ENCODE measurements around the gene LDLRAD4.

The LDLRAD4 gene

DNA sequence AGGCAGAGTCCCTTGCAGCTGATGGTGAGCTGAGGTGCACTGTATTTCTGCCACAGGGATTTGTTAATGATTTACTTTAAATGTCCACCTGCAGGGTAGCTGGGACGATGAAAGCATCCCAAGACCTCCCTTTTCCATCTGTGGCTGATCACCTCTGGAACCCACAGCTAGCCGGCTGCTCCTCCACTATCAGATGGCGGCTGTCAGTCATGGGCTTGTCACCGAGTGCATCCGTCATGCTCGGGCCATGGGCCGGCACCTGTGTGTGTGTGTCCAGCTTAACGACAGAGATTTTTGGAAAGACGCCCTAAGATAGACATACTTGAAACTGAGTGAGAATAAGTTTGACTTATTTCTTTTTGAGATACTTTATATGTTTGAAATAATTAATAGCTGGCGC lies 272.6 kb downstream of the LDLRAD4 start:
- no peak for DNase-seq (ENCODE audit: low read depth)

DNA sequence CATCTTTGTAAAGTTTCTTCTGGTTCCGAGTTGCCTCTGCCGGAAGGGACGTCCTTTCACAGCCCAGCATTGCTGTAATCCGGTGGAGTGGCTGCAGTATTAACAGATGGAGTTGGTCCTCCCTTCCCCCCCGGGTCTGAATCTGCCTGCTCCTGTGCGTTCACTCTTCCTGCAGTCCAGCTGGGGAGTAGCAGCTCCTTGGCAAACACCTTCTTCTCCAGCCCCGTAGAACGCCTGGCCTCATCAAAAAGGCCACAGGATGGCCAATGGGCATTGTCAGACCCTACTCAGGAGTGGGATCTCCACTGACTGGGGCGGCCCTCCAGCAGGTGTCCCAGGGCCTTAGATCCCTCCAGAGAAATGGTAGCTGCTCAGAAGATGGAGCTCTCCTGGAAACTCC lies 273.8 kb downstream of the LDLRAD4 start:
- DNase-seq (ENCODE audit: low read depth) = no peak

GRCh38 chr18:13493079-13493478 lies 274.5 kb downstream of the LDLRAD4 start:
- DNase-seq (ENCODE audit: low read depth) = no peak

- no peak for DNase-seq (ENCODE audit: low read depth)
These were observed 275.2 kb downstream of the LDLRAD4 start for GRCh38 chr18:13493725-13494124.

DNA sequence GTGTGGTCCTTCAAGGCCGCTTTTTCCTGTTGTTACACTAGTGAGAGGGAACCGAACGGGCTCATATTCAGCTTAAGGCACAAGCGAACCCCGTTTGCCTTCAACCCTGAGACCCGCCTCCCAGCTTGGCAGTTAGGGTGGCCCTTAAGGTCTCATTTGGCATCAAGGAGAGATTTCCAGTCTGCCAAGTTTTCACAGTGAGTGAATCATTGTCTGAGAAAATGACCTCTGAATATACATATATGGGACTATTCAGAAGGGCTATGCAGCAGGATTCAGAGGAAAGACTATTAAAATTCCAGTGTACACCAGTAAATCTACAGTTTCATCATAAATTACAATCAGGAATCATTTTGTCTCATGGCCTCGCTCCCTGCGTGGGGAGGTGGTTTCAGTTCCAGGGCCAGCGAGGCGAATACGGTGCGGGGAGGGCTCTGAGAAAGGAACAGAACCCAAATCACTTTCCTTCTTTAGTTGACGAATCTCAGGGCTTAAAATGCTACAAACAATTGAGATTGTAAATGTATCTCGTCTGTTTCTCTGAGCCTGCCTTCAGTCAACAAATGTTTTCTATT lies 276.4 kb downstream of the LDLRAD4 start:
- no peak for DNase-seq (ENCODE audit: low read depth)

GRCh38 chr18:13495961-13496360 lies 277.4 kb downstream of the LDLRAD4 start:
- no peak for DNase-seq (ENCODE audit: low read depth)

DNA sequence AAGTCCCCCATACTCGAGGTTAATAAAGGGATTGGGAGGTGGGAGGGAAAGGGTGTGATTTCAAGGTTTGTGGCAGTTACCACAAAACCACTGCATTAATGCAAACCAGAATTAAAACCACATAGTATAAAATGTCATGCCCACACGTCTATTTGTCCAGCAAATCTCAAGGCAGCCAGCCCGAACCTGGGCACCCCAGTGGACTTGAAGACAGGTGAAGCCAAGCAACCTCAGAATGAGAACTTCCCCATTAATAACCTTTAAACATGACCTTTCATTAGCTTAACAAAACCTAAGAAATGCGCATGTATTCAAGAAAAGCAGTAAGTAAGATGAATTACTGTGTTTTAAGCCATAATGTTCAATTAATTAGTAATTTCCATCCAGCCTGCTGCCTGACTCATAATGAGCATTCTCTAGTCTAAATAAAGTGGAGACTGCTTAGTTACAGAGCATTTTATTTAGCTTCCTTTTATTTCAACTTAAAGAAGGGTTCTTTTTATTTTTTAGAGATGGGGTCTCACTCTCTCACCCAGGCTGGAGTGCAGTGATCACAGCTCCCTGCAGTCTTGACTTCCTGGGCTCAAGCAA lies 278.2 kb downstream of the LDLRAD4 start:
- DNase-seq (ENCODE audit: low read depth) = no peak

GRCh38 chr18:13499803-13500202 lies 281.2 kb downstream of the LDLRAD4 start:
- DNase-seq (ENCODE audit: low read depth) = no peak

DNA sequence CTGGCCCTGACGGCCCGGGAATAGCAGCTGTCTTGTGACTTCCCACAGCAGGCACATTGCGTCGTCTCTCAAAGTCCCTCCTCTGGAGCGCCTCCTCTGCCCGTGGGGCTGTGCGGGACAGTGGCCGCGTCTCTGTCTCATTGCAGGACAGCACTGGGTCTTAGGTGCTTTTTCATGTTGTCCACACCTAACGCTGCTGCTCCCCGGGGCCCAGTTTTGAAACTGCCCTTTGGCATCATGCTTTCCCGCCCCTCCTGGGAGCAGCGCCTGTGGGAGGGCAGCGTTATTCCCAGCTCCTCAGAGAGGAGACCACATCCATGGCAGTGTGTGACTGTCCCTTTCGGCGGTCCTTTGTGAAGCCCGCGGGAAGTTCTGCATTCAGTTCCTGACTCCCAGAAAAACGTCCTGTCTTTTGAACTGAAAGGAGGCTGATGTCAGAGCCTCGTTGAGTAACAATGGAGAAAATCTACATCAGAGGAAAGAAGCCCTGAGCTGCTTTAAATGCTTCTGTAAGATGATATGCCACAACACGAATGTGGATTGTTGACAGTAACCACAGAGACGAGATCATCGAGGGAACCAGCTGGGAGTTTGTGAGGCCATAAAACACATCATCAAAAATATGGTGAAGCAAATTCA lies 281.8 kb downstream of the LDLRAD4 start:
- DNase-seq (ENCODE audit: low read depth) = no peak

GRCh38 chr18:13500869-13501542 lies 282.4 kb downstream of the LDLRAD4 start:
- no peak for DNase-seq (ENCODE audit: low read depth)

DNA sequence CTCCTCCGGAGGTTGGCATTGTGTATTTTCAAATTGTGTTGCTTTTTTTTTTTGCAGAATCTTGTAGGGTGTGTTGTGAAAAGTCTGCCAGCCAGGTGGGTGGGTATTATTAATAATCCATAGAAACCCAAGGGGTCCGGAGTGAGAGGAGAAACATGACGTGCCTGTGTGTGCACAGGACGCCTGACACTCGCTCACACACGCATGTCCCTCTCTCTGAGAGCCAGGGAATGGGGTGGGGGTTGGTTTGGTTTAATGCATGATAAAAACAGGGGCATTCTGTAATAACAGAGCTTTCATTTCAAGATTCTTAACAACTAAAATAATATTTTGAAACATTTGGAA lies 283.0 kb downstream of the LDLRAD4 start:
- DNase-seq (ENCODE audit: low read depth) = no peak

DNA sequence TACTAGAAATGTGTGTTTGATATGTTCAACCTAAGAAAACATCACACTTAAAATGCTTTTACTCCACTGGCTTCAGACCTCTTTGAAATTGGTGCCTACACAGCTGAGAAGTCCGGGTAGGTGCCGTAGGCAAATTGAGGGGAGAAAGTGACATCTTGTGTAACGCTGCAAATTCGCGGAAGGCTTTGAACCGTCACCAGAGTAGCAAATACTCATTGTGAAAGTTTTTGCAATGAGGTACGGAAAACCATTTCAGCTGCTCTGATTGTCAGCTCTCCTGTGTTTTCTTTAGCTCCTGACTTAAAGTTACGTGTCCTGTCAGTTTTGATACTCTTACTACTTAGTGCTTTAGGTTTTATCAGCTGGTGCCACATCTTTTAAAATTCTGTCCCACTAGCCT lies 283.3 kb downstream of the LDLRAD4 start:
- no peak for DNase-seq (ENCODE audit: low read depth)

- DNase-seq (ENCODE audit: low read depth) = no peak
These were observed 284.0 kb downstream of the LDLRAD4 start for GRCh38 chr18:13502585-13502984.

GRCh38 chr18:13503836-13504235 lies 285.3 kb downstream of the LDLRAD4 start:
- no peak for DNase-seq (ENCODE audit: low read depth)

DNA sequence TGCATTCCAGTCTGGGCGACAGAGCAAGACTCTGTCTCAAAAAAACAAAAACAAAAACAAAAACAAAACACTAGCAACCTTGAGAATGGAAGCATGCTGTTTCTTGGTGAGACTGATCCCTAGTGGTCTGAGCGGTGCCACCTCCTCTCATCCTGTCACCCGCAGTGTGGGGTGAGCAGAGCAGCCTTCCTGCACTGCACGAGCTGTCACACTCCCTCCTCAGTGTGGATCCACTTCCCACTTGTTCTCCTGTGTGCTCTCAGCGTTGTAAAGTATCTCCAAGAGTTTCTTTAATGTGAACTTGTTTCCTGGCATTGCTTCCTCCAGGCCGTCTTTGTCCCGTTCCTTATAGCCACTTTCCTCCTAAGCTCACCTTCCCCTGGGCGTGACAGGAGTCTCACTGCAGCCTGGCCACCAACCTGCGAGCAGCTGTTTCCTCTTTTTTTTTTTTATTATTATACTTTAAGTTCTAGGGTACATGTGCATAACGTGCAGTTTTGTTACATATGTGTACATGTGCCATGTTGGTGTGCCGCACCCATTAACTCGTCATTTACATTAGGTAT lies 287.3 kb downstream of the LDLRAD4 start:
- DNase-seq (ENCODE audit: low read depth) = no peak

DNA sequence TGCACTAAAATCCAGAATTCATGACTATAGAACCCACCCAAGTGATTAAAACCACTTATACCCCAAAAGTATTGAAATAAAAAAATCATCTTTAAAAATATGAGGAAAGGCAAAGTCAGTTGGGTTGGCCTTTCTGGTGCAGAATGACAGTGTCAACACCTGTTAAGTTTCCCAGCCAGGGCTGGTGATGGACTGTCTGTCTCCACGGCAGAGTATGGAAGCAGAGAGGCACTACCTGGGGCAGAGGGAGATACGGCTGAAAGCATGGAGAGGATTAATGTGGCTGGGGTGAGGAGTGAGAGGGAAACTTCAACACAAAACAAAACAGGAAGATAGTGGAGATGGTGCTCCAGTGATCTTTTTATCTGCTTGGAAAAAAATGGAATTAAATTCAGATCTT lies 292.0 kb downstream of the LDLRAD4 start:
- no peak for DNase-seq (ENCODE audit: low read depth)

- DNase-seq (ENCODE audit: low read depth) = no peak
These were observed 293.5 kb downstream of the LDLRAD4 start for GRCh38 chr18:13511961-13512577.

DNA sequence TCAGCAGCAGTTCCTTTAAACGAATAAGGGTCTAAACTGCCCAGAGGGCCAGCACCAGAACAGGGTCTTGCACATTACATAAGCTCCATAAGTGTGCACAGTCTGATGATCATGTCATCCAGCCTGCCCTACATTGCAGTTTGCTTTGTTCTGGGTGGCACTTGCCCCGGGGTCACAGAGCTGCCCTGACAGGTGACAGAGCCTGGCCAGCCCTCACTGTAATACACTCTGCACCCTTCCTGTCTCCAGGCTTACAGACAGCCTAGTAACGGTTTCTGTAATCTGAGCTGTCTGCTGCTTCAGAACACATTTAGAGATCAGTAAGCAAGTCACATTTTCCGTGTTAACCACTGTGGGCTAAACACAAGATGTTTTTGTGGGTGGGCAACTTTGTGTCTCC lies 294.5 kb downstream of the LDLRAD4 start:
- DNase-seq (ENCODE audit: low read depth) = no peak

DNA sequence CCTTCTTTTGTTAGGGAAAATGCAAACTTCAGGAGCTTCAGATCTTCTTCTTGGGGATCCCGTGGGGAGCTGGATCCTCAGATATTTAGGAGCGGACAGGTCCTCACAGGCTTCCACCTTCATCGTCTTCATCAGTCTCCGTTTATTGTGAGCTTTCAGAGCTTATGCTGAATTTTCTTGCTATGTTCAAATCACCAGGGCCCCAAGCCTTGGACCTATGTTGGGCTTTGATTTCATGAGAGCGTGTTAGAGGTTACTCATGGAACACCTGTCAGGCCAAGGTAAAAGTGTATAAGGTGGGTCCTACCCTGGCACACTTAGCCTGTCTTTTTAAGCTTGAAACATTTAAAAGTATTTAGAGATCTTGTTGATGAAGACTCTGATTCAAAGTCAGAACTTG lies 294.9 kb downstream of the LDLRAD4 start:
- no peak for DNase-seq (ENCODE audit: low read depth)

DNA sequence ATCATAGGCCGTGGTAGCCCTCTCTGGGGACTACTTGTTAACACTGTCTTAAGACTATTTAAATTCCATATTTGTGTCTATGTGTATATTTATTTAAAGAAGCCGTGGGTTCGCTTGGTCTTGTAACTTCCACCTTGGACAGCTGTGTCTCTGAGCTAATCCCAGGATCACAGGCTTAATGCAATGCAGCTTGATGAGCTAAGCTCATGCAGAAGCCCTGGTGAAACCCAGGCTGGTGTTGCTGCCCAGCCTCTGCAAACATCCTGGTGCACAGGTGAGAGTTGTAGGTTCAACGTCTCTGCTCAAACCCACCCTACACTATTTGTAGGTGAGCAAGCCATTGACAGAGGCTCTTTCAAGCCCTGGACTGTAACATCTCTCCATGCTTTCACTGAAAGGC lies 296.0 kb downstream of the LDLRAD4 start:
- DNase-seq (ENCODE audit: low read depth) = no peak

DNA sequence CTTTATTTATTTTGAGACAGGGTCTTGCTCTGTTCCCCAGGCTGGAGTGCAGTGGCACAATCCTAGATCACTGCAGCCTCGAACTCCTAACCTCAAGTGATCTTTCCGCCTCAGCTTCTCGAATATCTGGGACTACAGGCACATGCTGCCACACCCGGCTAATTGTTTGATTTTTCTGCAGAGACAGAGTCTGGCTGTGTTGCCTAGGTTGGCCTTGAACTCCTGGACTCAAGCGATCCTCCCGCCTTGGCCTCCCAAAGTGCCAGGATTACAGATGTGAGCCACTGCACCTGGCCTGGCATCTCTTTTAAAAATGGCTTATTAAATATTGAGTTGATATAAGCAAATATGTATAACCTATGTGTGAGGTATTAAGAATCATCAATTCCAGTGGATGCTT lies 298.3 kb downstream of the LDLRAD4 start:
- DNase-seq (ENCODE audit: low read depth) = no peak

DNA sequence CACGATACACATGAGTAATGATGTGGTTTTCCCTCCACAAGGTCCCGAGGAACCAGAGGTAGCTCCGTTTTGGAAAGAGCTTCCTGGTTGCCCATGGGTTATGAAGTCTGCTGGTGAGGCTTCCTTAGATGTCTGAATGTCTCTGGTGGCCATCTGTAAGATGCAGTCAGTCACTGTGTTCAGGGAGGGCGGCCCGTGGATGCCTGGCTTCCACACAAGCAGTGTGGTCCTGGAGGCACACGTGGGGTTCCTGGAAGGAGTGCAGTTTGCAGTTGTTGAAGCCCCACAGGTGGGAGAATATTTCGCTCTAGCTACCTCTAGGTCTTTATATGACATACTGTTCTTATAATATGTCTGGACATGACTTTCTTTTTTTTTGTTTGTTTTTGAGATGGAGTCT lies 298.8 kb downstream of the LDLRAD4 start:
- DNase-seq (ENCODE audit: low read depth) = no peak

DNA sequence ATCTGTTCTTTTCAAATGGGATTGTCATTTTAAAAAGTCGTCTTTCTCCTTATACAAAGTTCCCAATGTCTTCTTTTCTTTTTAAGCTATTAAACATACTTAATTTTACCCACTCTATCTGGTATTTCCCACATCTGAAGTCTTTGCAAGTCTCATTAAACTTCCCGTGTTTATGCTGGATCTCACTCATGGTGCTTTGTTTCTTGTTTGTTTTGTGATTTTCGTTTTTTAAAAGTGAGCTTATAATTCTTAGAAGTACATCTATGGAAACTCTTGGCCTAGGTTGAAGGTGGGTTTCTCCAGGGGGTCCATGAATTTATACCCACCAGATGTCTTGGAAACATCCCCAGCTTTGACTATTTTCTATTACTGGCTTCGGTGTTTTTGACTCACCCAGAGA lies 299.8 kb downstream of the LDLRAD4 start:
- DNase-seq (ENCODE audit: low read depth) = no peak
